Measurements from ENCODE around the gene OPRM1.

- TF ChIP-seq POLR2A (IDR thresholded peaks at IDR 0.05; ENCODE audit: low read depth) (no peak), CTCF (IDR thresholded peaks at IDR 0.05) (no peak), EP300 (IDR thresholded peaks at IDR 0.05) (no peak), POLR2AphosphoS5 (IDR thresholded peaks at IDR 0.05) (no peak)
These were observed 163.3 kb downstream of the OPRM1 start for GRCh38 chr6:154202339-154202738.

Measured in esophagus muscularis mucosa (tissue), 4 donors.